Suprapubic skin (tissue), 3 donors: ENCODE results near the gene TAP2.

Source experiments
- EP300 ChIP-seq: sonication (generic); formaldehyde crosslinking; IDR thresholded peaks from one replicate; pipeline ENCODE4 v1.6.1; 2017; ENCODE audit warnings: antibody characterized with exemption
- TF ChIP-seq, protein P1 (sequence below), 2 donors: fragments of 200-600 bp in 1 of 2; fragments of 450-650 bp in 1 of 2; sonication (generic) in 1 of 2; IDR thresholded peaks; one replicate each; pipeline ENCODE4 v1.5.1; 2016 to 2019; ENCODE audit warnings: antibody characterized with exemption in 2 of 2, mild to moderate bottlenecking in 1 of 2, moderate library complexity in 1 of 2

GRCh38 chr6:32849126-32849525, 10.6 kb upstream of the TAP2 start:
- TF ChIP-seq, protein P1, sequence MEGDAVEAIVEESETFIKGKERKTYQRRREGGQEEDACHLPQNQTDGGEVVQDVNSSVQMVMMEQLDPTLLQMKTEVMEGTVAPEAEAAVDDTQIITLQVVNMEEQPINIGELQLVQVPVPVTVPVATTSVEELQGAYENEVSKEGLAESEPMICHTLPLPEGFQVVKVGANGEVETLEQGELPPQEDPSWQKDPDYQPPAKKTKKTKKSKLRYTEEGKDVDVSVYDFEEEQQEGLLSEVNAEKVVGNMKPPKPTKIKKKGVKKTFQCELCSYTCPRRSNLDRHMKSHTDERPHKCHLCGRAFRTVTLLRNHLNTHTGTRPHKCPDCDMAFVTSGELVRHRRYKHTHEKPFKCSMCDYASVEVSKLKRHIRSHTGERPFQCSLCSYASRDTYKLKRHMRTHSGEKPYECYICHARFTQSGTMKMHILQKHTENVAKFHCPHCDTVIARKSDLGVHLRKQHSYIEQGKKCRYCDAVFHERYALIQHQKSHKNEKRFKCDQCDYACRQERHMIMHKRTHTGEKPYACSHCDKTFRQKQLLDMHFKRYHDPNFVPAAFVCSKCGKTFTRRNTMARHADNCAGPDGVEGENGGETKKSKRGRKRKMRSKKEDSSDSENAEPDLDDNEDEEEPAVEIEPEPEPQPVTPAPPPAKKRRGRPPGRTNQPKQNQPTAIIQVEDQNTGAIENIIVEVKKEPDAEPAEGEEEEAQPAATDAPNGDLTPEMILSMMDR (IDR thresholded peaks at IDR 0.05): no peak
- no peak for TF ChIP-seq EP300
